GM18526 (cell line): ENCODE data around the gene TRAPPC11.

Experiments used
- POLR2A ChIP-seq: IDR thresholded peaks from 3 replicates; pipeline ENCODE4 v1.6.1; 2011; ENCODE audit not compliant: insufficient read length; ENCODE audit errors: extremely low read depth

TRAPPC11 gene

DNA sequence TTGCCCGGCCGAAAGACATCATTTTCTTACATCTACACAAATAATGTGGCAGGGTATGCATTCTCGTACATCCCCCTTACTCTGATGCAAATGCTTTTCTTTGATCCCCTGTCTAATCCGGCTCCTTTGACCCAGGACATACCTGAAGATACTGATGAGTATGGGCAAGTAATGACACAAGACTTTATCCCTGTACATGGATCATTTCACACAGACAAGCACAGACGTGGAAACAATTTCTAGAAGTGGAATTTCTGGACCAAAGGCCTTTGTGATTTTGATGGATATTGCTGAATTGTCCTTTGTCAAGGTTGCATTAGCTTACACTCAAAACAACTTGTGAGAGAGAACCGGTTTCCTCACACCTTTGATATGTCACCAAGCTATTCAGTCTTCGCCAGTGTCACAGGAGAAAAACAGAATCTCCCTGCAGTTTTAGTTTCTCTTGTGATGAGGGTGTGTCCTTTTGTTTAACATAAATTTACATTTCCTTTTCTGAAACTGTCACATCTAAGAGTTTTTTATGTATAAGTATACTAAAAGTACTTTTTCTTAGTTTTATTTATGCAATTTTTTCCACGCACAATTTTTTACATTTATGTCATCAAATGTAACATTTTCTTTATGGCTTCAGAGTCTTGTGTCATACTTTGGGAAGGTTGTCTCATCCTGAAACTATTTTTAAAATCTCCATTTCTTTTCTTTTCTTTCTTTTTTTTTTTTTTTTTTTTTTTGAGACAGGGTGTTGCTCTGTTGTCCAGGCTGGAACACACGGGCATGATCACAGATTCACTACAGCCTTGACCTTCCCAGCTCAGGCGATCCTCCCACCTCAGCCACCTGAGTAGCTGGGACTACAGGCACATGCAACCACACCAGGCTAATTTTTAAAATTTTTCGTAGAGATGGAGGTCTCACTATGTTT is 25.4 kb upstream of the TRAPPC11 start:
- no peak for TF ChIP-seq POLR2A

DNA sequence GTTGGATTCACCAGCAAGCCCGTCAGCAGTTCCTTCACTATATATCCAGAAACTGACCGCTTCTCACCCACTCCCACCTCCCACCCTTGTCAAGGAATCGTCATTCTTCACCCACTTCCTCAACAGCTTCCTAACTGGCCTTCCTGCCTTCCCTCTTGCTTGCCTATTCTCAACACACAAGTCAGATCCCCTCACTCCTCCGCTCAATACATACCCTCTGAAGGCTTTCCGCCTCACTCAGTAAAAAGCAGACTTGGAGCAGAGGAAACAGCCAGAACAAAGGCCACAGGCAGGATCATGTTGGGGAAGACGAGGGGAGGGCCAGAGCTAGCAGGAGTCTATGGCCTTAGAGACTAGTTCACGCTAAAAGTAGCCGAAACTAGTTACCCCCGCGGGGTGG is 23.8 kb upstream of the TRAPPC11 start:
- TF ChIP-seq POLR2A, result no peak

DNA sequence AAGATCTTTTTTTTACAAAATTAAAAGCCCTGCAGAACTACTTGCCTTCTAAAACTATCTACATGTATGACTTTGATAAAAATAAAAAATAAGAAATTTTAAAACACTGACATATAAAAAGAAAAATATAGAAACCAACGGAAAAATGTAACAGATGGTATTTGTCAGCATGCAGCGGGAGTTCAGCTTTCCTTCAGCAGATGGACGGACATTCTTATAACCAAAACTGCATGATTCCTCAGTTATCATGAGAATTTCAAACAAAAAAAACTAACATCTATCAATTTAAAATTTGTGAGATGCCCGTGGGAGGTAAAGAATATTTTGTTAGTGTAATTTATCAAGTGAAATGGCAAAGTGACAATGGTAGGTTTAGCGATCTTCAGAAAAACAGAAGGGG is 23.4 kb upstream of the TRAPPC11 start:
- TF ChIP-seq POLR2A, result no peak

DNA sequence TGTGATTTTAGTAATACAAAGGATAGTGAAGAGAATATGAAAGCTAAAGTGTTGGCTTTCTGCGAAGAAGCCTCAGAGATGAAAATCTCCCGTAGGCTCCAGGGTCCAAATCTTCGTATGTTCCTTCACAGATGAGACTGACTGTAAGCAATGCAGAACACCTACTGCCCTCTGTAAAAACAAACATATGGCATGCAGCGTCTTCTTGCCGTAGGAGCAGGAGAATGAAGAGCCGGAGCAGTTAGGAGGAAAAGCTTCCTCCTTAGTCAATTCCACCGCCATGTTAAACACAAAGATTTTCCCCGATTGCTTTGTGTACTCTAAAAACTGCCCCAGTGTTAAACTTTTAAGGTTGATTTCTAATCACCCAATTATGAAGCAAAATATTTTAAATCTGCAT is 22.6 kb upstream of the TRAPPC11 start:
- no peak for TF ChIP-seq POLR2A

DNA sequence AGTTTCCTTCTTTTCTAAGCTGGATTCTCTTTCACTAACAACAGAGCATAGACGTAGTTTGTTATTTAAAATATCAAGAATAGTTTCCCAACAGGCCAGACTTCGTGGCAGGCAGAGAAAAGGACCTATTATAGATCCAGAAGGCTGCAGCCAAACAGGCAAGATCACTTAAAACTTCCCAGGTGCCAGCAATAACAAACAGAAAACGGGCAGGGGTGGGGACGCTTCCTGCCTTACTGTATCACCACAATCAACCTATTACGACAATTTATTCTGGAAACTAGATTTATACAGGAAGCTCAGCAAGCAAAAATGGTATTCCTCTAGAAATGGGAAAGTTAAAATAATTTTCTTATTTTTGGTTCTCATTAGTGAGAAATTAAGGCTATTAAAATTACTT is 22.2 kb upstream of the TRAPPC11 start:
- no peak for TF ChIP-seq POLR2A

DNA sequence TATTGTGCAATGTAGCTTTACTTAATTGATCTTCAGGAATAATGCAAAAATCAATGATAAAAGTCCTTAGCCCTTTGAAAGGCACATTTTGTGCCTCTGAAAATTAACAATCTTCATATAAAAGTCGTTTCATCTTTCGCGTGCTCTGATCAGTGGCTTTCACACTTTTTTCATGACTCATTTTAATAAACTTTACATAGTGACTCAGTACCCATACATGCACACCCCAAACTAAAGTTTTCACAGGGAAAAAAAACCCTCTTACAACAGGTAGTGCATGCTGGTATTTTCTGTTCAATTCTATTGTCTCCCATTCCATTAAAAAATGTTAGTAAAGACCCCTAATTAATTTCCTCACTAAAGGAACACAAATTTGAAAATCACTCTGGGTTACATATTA is 21.6 kb upstream of the TRAPPC11 start:
- no peak for TF ChIP-seq POLR2A

DNA sequence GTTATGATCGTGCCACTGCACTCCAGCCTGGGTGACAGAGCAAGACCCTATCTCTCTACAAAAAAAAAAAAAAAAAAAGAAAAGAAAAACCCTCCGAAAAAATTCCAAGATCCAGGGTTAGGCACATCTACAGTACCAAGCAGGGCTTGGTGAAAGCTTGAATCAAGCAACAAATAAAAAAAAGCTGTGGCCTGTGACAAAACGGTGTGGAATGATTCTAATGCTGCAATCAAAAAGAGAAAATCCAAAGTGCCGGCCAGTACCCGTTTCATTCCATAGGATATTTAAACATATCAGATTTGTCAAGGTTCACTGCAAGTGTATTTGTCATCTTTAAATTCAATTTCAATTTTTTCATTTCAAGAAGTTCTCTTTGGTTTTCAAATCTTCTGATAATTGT is 20.7 kb upstream of the TRAPPC11 start:
- TF ChIP-seq POLR2A, result no peak

DNA sequence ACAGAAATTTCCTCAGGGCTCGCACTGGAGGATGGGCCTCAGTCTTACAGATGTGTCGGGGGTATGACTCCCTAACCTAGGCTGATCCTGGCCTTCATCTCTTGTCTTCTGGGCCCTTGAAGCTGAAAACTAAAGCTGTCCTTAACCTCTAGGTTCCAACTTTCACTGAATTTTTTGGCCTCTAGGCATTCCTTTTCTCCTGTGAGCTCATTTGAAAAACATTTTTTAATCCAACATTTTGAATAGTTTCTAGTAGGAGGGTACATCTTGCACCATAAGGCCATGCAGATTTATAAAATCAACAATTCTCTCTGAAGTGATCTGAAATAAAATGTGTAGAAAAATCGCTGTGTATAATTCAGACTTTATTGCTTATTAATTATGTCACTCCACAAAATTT is 19.8 kb upstream of the TRAPPC11 start:
- no peak for TF ChIP-seq POLR2A

DNA sequence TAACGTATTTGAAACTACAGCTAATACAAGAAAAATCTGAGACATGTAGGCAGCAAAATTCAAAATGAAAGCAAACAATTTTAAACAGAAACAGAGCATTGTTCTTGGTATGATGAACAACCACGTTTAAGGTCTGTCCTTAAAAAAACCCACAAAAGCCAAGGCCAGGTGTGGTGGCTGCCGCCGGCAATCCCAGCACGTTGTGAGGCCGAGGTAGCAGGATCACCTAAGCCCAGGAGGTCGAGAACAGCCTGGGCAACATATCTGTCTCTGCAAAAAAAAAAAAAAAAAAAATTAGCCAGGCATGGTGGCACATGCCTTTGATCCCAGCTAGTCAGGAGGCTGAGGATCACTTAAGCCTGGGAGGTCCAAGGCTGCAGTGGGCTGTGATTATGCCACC is 13.8 kb upstream of the TRAPPC11 start:
- TF ChIP-seq POLR2A, result no peak

DNA sequence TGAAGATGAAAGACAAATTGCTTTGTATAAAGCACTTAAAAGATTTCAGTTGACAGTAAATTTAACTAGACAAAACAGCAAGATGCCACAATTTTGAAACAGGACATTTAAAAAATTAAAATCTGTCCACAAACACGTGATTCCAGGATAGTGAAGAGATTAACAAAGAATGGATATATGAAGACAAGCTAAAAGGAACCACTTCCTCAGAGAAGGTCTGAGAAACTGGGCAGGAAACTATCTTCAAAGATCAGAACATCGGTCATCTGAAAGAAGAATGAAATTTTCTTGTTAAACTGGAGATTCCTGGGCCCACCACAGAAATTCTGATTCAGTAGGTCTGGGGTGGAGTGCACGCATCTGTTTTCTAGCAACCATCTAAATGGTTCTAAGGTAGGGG is 1.5 kb upstream of the TRAPPC11 start:
- TF ChIP-seq POLR2A, result no peak

DNA sequence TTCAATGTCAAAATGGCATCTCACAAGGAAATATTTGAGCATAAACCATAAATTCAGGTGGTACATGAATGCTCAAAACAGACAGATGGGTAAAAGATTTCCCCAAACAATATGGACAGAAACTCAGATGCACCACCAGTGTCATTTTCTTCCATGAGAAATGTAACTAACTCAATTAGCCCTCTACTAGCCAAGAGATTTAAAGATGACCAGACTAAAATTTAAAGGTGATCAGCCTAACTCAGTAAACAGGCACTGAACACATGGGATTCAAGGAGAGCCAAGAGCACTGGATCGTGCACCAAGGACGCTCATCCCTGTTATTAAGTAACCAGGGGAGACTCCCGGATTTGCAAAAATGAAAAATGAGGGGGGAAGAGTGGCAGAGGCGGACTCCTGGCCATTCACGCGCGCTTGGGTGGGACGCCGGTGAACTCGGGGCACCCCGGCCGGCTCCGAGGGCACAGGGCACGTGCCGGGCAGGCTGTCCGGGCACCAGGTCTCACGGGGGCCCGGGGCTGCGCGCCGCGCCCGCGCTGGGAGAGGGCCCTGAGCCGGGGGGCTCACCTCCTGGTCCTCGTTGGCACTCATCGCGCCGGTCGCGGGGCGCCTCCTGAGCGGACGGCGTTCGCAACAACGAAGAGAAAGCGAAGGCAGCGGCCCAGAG is 598 bp upstream of the TRAPPC11 start:
- no peak for TF ChIP-seq POLR2A

DNA sequence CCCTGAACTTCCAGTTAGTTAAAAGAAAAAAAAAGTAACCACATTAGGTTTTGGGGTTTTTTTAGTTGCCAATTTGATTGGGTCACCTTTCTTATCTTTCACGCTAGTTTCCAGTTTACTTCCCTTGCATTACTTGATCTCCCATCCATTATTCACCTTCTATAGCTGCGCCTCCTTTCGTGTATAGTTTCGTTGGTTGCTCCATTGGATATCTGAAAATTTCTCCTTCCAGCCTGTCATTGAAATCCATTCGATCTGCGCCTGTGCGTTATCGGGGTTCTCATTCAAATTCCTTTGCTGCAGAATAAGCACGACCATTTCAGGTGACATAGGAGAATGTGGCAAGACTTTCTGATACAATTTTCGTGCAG is 764 bp downstream of the TRAPPC11 start:
- TF ChIP-seq POLR2A, result no peak

DNA sequence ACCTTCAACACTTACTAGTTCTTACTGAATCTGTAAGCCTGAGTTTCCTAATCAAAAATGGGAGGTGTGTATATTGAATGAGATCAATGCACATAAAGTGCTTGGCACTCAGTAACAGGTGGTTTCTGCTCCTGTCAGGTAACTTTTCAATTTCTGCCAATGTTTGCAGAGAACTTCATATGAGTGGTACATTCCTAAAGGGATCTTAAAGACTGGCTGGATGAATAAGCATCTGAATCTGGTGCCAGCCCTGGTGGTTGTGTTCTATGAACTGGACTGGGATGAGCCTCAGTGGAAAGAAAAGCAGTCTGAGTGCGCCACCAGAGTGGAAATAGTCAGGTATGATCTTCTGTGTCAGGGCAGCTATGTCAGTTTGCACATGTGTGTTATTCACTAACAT is 7.0 kb downstream of the TRAPPC11 start:
- TF ChIP-seq POLR2A, result no peak

DNA sequence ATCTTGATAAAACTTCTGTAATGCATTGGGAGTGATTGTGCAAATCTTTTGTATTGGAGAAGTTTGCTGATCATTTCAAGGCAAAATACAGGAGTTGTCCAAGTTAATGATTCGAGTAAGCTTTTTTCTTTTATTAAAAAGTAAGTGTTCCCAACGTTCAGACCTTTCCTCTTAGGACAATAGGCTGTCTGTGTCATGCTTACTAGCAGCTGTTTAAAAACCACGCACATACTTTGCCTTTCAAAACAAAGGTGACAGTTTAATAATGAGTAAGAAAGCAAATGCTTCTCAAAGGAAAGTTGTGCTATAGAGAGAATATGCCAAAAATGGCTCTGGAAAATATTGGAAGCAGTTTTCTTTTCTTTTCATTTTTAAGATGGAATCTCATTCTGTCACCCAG is 11.2 kb downstream of the TRAPPC11 start:
- TF ChIP-seq POLR2A, result no peak

DNA sequence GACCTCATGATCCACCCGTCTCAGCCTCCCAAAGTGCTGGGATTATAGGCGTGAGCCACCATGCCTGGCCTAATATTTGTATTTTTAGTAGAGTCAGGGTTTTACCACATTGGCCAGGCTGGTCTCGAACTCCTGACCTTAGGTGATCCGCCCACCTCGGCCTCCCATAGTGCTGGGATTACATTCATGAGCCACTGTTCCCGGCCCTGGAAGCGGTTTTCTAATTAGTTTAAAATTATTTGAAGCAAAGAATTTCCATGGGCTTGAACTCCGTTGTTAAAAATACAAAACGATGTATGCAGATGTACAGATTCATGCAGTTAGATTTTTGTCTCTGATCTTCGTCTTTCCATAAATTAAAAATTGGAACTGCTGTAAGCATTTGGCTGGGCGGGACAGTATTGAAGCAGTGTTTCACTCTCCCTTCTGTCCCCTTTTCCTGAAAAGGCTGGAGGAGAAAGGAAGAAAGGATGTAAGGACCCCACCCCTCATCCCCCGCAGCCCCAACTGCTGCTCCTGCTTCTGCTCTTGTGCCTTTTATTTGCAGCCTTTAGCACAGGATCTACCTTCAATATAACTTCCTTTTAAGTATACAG is 12.0 kb downstream of the TRAPPC11 start:
- no peak for TF ChIP-seq POLR2A

DNA sequence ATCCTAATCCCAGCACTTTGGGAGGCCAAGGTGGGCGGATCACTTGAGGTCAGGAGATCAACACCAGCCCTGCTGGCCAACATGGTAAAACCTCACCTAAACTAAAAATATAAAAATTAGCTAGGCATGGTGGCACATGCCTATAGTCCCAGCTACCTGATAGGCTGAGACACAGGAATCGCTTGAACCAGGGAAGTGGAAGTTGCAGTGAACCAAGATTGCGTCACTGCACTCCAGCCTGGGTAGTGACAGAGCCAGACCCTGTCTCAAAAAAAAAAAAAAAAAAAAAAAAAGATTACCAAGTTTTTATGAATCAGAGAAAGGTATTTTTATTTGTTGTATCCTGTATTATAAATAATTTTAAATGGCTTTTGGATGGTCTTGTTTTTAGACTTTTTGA is 15.1 kb downstream of the TRAPPC11 start:
- TF ChIP-seq POLR2A, result no peak
